ENCODE data around the gene BMP4. TPM values are rescaled to one million over a fixed set of nuclear protein-coding genes. Genes with fewer than 3 reads are reported as not detected.

BMP4 gene
- polyA plus RNA-seq, 1 donor (not counting 4 experiments of a cell fraction or from before 2014, with no cell fraction given): 6.5 TPM

- TF ChIP-seq, protein P1, sequence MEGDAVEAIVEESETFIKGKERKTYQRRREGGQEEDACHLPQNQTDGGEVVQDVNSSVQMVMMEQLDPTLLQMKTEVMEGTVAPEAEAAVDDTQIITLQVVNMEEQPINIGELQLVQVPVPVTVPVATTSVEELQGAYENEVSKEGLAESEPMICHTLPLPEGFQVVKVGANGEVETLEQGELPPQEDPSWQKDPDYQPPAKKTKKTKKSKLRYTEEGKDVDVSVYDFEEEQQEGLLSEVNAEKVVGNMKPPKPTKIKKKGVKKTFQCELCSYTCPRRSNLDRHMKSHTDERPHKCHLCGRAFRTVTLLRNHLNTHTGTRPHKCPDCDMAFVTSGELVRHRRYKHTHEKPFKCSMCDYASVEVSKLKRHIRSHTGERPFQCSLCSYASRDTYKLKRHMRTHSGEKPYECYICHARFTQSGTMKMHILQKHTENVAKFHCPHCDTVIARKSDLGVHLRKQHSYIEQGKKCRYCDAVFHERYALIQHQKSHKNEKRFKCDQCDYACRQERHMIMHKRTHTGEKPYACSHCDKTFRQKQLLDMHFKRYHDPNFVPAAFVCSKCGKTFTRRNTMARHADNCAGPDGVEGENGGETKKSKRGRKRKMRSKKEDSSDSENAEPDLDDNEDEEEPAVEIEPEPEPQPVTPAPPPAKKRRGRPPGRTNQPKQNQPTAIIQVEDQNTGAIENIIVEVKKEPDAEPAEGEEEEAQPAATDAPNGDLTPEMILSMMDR (optimal IDR thresholded peaks at IDR 0.05 in 1 of 3, IDR thresholded peaks at IDR 0.05 in 1 of 3, conservative IDR thresholded peaks at IDR 0.05 in 1 of 3; ENCODE audit: extremely low read depth in 1 of 3, insufficient read depth in 2 of 3, low read length in 3 of 3): no peak
- TF ChIP-seq EZH2 (IDR thresholded peaks at IDR 0.05; ENCODE audit: low read length): no peak
- Histone ChIP-seq H4K20me1 (ENCODE audit: control insufficient read depth, extremely low read depth, insufficient read depth, low read length) (no peaks in the 10 kb centered on the region), H3K4me3 (ENCODE audit: control insufficient read depth in 2 of 3, extremely low read depth in 1 of 3, insufficient read depth in 2 of 3, low read depth in 1 of 3, low read length in 3 of 3) (no peak overlapping the region), H3K36me3 (ENCODE audit: control insufficient read depth in 2 of 2, extremely low read depth in 1 of 2, insufficient read depth in 2 of 2, low read length in 2 of 2) (no peaks in the 10 kb centered on the region), H2AFZ (ENCODE audit: control insufficient read depth, low read length) (no peak overlapping the region), H3K9me1 (ENCODE audit: control insufficient read depth, extremely low read depth, insufficient read depth, low read length) (no peaks in the 10 kb centered on the region), H3K79me2 (ENCODE audit: control insufficient read depth, insufficient read depth, low read length) (no peaks in the 10 kb centered on the region), H3K4me1 (ENCODE audit: control insufficient read depth, extremely low read depth, insufficient read depth, low read length) (peaks cover 12% of the 10 kb centered on the region), H3K9me3 (ENCODE audit: control insufficient read depth, low read depth, low read length) (no peaks in the 10 kb centered on the region), H3K27me3 (ENCODE audit: control insufficient read depth, extremely low read depth, insufficient read depth, low read length) (no peaks in the 10 kb centered on the region), H3K4me2 (ENCODE audit: control insufficient read depth, extremely low read depth, insufficient read depth, low read depth, low read length) (no peak overlapping the region), H3K9ac (ENCODE audit: control insufficient read depth, extremely low read depth, insufficient read depth, low read length) (no peak overlapping the region), H3K27ac (ENCODE audit: control insufficient read depth, insufficient read depth, low read length) (no peak overlapping the region)
- FAIRE-seq: no peak
- DNase-seq (ENCODE audit: low read depth, low spot score): no peak
- dilution Hi-C loops (cut with MboI; ENCODE audit: extremely low pct_ligation_motif_present, low sequenced_read_pairs): no loop called here
Observed at GRCh38 chr14:53927171-53927570, 29.5 kb downstream of the BMP4 start.

DNA sequence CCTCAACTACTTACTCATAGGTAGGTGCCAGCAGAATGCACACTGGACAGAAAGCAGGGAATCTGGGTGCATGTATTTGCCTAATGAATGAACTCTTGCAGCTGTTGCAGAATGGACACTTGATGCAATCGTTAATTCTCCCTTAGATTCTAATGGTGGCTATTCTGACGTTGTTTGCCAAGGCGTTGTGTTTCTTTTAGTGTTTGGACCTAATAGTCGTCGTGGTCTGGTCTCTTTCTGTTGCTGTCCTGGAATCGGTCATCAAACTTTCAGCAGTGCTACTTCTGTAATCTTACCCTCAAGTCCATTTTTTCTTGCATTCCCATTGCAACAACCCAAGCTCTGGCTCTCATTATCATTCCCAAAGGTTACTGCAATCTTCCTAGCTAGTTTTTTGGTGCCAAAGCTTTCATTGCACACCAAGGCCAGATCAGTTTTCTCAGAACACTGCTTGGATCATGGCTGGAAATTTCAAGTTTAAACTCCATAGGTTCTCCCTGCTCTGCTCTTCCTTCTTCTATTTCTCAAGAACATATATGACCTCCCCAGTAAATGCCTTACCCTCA is 31.3 kb downstream of the BMP4 start:
- peaks cover 12% of the 10 kb centered on the region for H3K4me1 ChIP-seq (ENCODE audit: control insufficient read depth, extremely low read depth, insufficient read depth, low read length)
- no peaks in the 10 kb centered on the region for H3K9me1 ChIP-seq (ENCODE audit: control insufficient read depth, extremely low read depth, insufficient read depth, low read length)
- H4K20me1 ChIP-seq (ENCODE audit: control insufficient read depth, extremely low read depth, insufficient read depth, low read length): no peaks in the 10 kb centered on the region
- H3K27ac ChIP-seq (ENCODE audit: control insufficient read depth, insufficient read depth, low read length): no peak overlapping the region
- no peak overlapping the region for H3K9ac ChIP-seq (ENCODE audit: control insufficient read depth, extremely low read depth, insufficient read depth, low read length)
- TF ChIP-seq, protein P1 (optimal IDR thresholded peaks at IDR 0.05 in 1 of 3, IDR thresholded peaks at IDR 0.05 in 1 of 3, conservative IDR thresholded peaks at IDR 0.05 in 1 of 3; ENCODE audit: extremely low read depth in 1 of 3, insufficient read depth in 2 of 3, low read length in 3 of 3): no peak
- TF ChIP-seq EZH2 (IDR thresholded peaks at IDR 0.05; ENCODE audit: low read length): no peak
- no peak overlapping the region for H2AFZ ChIP-seq (ENCODE audit: control insufficient read depth, low read length)
- FAIRE-seq (peak; percentile 26), DNase-seq (ENCODE audit: low read depth, low spot score) (no peak)
- H3K9me3 ChIP-seq (ENCODE audit: control insufficient read depth, low read depth, low read length): no peaks in the 10 kb centered on the region
- no peaks in the 10 kb centered on the region for H3K36me3 ChIP-seq (ENCODE audit: control insufficient read depth in 2 of 2, extremely low read depth in 1 of 2, insufficient read depth in 2 of 2, low read length in 2 of 2)
- no peak overlapping the region for H3K4me3 ChIP-seq (ENCODE audit: control insufficient read depth in 2 of 3, extremely low read depth in 1 of 3, insufficient read depth in 2 of 3, low read depth in 1 of 3, low read length in 3 of 3)
- dilution Hi-C loops (cut with MboI; ENCODE audit: extremely low pct_ligation_motif_present, low sequenced_read_pairs): no loop called here
- H3K4me2 ChIP-seq (ENCODE audit: control insufficient read depth, extremely low read depth, insufficient read depth, low read depth, low read length): peak overlapping the region; percentile 40
- H3K79me2 ChIP-seq (ENCODE audit: control insufficient read depth, insufficient read depth, low read length): no peaks in the 10 kb centered on the region
- H3K27me3 ChIP-seq (ENCODE audit: control insufficient read depth, extremely low read depth, insufficient read depth, low read length): no peaks in the 10 kb centered on the region
